ENCODE measurements around the gene P3H4.
"Not testable (repeated sequence)": the region's sequence is repeated elsewhere in the genome, so short reads cannot be mapped to it uniquely, and the experiment has no call there.

The P3H4 gene, protein sequence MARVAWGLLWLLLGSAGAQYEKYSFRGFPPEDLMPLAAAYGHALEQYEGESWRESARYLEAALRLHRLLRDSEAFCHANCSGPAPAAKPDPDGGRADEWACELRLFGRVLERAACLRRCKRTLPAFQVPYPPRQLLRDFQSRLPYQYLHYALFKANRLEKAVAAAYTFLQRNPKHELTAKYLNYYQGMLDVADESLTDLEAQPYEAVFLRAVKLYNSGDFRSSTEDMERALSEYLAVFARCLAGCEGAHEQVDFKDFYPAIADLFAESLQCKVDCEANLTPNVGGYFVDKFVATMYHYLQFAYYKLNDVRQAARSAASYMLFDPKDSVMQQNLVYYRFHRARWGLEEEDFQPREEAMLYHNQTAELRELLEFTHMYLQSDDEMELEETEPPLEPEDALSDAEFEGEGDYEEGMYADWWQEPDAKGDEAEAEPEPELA

DNA sequence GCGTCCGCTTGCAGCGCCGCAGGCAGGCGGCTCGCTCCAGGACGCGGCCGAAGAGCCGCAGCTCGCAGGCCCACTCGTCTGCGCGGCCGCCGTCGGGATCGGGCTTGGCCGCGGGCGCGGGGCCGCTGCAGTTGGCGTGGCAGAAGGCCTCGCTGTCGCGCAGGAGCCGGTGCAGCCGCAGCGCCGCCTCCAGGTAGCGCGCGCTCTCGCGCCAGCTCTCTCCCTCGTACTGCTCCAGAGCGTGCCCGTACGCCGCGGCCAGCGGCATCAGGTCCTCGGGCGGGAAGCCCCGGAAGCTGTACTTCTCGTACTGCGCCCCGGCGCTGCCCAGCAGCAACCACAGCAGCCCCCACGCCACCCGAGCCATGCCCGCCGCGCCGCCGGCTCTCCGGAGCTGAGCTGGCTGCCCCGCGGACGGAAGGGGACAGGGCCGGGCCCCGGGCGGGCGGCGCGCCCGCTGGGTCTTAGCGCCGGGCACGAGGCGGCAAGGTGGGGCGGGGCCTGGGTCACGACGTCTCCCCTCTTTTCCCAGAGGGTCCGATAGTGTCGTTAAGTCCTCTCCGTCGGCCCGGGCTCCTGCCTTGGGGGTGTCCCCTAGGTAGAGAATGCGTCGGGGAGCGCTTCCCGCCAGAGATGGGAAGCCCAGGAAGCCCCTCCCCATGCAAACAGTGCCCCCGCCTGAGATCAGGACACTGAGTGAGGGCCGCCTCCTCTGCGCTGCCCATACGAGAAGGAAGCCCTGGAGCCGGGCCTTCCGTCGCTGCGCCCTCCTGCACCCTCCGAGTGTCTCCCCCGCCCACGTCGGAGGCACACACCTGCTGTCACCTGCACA is at the start of gene P3H4:
TSS of gene P3H4 (minus strand) at position 401 of the 832 bp plus-strand sequence. CDS start at position 367, 34 bp downstream.
- no peaks in the 10 kb centered on the region for H3K9me3 ChIP-seq (ENCODE audit: control insufficient read depth, low read length)
- peak within 1 kb of the TSS; percentile 36 for H3K4me3 ChIP-seq (ENCODE audit: low read length)
- peak within 1 kb of the TSS; percentile 69 for H3K9ac ChIP-seq (ENCODE audit: low read length)
- H3K27me3 ChIP-seq (ENCODE audit: control insufficient read depth, insufficient read depth, low read length) = peaks cover 12% of the 10 kb centered on the region
- no peaks in the 10 kb centered on the region for H3K36me3 ChIP-seq (ENCODE audit: control insufficient read depth, insufficient read depth, low read length)
- H3K4me1 ChIP-seq (ENCODE audit: control insufficient read depth, insufficient read depth, low read length) = peaks cover 45% of the 10 kb centered on the region

DNA sequence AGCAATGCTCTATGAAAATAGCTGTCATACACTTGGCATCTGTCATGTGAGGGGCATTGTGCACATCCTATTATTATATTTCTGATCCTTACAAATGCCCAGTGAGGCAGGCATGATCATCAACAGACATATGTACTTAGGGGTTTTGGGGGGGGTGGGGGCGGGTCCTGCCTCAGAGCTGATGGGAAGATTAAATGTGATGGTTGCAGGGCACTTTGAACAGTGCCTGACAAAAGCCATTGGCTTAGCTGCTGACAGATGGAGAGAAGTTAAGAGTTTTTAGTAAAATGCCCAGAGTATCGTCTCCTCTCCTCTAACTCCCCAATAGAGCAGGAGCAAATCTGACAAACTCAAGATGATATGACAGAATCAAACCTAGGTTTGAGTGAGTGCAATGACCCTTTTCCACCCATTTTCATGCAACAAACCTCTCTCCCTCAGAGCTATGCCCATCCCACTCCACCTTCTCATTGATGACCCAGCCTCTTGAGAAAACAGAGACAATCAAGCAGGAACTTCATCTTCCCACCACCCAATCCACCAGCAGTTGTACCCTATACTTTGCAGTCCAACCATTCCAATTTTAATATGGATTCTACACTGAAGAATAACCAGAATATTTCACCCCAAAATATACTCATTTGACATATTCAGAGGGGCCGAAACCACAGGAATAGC is 48.6 kb upstream of the P3H4 start:
- H3K36me3 ChIP-seq (ENCODE audit: control insufficient read depth, insufficient read depth, low read length) = no peaks in the 10 kb centered on the region
- H3K9me3 ChIP-seq (ENCODE audit: control insufficient read depth, low read length) = no peaks in the 10 kb centered on the region
- no peak overlapping the region for H3K4me3 ChIP-seq (ENCODE audit: low read length)
- peaks cover 15% of the 10 kb centered on the region for H3K4me1 ChIP-seq (ENCODE audit: control insufficient read depth, insufficient read depth, low read length)
- H3K27me3 ChIP-seq (ENCODE audit: control insufficient read depth, insufficient read depth, low read length) = no peaks in the 10 kb centered on the region
- H3K9ac ChIP-seq (ENCODE audit: low read length) = no peak overlapping the region

DNA sequence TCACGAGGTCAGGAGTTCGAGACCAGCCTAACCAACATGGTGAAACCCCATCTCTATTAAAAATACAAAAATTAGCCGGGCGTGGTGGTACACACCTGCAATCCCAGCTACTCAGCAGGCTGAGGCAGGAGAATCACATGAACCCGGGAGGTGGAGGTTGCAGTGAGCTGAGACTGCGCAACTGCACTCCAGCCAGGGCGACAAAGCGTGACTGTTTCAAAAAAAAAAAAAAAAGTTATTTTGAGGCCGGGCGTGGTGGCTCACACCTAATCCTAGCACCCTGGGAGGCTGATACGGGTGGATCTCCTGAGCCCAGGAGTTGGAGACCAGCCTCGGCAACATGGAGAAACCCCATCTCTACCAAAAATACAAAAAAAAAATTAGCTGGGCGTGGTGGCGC is 39.6 kb upstream of the P3H4 start:
- not testable (repeated sequence) for H3K9me3 ChIP-seq (ENCODE audit: control insufficient read depth, low read length); H3K9ac ChIP-seq (ENCODE audit: low read length); H3K4me1 ChIP-seq (ENCODE audit: control insufficient read depth, insufficient read depth, low read length); H3K27me3 ChIP-seq (ENCODE audit: control insufficient read depth, insufficient read depth, low read length); H3K4me3 ChIP-seq (ENCODE audit: low read length); H3K36me3 ChIP-seq (ENCODE audit: control insufficient read depth, insufficient read depth, low read length)

DNA sequence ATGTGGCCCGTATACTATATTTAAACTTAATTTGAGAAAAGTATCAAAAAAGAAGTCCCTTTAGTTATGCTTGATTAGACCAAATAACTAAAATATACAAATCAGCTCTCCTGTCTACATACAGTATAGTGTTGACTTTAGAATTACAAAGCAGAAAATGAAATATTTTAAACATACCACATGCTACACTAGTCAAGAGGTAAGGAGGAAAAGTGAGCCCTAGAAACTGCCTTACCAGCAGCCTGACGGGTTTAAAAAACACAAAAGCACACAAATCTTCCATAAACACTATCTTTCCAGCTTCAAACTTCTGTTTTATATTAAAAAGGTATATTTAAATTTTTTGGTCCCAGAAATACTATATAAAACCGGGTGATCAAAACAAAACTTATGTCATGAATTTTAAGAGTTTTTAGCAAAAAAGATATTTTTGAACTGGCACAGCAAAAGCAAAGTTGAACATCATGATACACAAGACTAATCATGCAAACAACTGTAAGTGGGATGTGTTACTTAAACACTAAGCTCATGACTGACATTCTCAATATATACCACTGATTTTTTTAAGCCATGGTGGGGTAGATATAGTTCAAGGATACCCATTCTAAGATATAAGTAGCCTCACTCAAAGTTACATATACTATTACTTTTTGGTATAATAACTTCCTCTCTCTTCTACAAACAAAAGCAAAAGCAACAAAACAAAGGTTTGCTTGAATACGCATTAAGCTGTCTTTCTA is 37.7 kb upstream of the P3H4 start:
- peaks cover 1% of the 10 kb centered on the region for H3K36me3 ChIP-seq (ENCODE audit: control insufficient read depth, insufficient read depth, low read length)
- H3K27me3 ChIP-seq (ENCODE audit: control insufficient read depth, insufficient read depth, low read length) = no peaks in the 10 kb centered on the region
- H3K4me1 ChIP-seq (ENCODE audit: control insufficient read depth, insufficient read depth, low read length) = no peaks in the 10 kb centered on the region
- H3K9ac ChIP-seq (ENCODE audit: low read length) = no peak overlapping the region
- H3K4me3 ChIP-seq (ENCODE audit: low read length) = no peak overlapping the region
- H3K9me3 ChIP-seq (ENCODE audit: control insufficient read depth, low read length) = no peaks in the 10 kb centered on the region

DNA sequence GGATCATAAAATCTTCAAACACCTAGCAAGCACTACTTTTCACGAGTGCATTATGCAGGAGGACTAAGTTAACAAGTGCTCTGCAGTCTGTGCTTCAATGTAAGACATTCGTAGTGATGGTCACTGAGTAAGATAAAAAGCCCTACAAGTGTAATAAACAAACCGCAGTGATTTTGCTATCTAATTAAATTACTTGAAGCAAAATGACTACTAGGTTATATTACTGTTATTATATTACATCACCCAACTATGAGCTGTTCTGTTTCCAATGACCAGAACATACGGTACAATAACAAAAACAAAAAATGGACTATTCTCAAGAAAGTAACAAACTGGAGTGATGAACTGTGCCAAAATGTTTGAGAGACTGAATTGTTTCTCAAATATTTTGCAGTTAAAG is 37.0 kb upstream of the P3H4 start:
- H3K27me3 ChIP-seq (ENCODE audit: control insufficient read depth, insufficient read depth, low read length) = no peaks in the 10 kb centered on the region
- H3K9me3 ChIP-seq (ENCODE audit: control insufficient read depth, low read length) = no peaks in the 10 kb centered on the region
- no peaks in the 10 kb centered on the region for H3K4me1 ChIP-seq (ENCODE audit: control insufficient read depth, insufficient read depth, low read length)
- H3K36me3 ChIP-seq (ENCODE audit: control insufficient read depth, insufficient read depth, low read length) = no peaks in the 10 kb centered on the region
- H3K4me3 ChIP-seq (ENCODE audit: low read length) = no peak overlapping the region
- H3K9ac ChIP-seq (ENCODE audit: low read length) = no peak overlapping the region

DNA sequence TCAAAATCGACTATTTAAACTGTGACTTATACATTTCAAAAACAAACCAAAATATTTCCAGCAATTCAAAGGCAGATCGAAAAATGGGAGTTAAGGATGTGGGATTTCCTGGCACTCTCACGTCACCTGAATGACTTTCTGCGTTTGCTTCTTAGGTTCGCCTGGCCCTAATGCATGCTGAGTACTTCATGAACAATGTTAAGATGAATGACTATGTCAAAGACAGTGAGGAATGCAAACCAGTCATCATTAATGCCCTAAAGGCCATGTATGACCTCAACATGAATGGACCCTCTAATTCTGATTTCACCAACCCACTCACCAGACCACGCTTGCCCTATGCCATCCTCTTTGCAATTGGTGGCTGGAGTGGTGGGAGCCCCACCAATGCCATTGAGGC is 33.2 kb upstream of the P3H4 start:
- no peak overlapping the region for H3K9ac ChIP-seq (ENCODE audit: low read length)
- H3K36me3 ChIP-seq (ENCODE audit: control insufficient read depth, insufficient read depth, low read length) = no peaks in the 10 kb centered on the region
- no peaks in the 10 kb centered on the region for H3K4me1 ChIP-seq (ENCODE audit: control insufficient read depth, insufficient read depth, low read length)
- H3K9me3 ChIP-seq (ENCODE audit: control insufficient read depth, low read length) = no peaks in the 10 kb centered on the region
- no peaks in the 10 kb centered on the region for H3K27me3 ChIP-seq (ENCODE audit: control insufficient read depth, insufficient read depth, low read length)
- H3K4me3 ChIP-seq (ENCODE audit: low read length) = no peak overlapping the region

DNA sequence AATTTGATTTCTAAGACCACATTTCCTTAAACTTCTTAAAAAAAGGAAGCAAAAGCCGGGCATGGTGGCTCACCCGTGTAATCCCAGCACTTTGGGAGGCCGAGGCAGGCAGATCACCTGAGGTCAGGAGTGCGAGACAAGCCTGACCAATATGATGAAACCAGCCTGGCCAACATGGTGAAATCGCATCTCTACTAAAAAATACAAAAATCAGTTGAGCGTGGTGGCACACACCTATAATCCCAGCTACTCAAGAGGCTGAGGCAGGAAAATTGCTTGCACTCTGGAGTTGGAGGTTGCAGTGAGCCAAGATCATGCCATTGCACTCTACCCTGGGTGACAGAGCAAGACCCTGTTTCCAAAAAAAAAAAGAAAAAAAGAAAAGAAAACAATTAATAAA is 29.0 kb upstream of the P3H4 start:
- H3K4me3 ChIP-seq (ENCODE audit: low read length); H3K36me3 ChIP-seq (ENCODE audit: control insufficient read depth, insufficient read depth, low read length); H3K9me3 ChIP-seq (ENCODE audit: control insufficient read depth, low read length); H3K9ac ChIP-seq (ENCODE audit: low read length); H3K27me3 ChIP-seq (ENCODE audit: control insufficient read depth, insufficient read depth, low read length); H3K4me1 ChIP-seq (ENCODE audit: control insufficient read depth, insufficient read depth, low read length): not testable (repeated sequence)

DNA sequence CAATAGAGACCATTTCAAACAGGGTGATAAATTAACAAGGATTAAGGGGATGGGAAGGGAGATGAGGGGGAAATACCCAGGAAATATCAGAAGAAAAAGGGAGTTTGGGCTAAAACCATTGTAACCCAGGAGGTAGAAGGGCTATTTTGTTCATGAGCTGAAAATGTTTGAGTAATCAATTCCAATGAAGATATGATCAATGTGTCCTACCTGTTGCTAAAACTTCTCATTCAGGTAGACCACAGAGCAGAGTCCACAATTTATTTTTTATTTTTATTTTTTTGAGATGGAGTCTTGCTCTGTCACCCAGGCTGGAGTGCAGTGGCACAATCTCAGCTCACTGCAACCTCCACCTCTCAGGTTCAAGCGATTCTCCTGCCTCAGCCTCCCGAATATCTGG is 27.7 kb upstream of the P3H4 start:
- H3K9me3 ChIP-seq (ENCODE audit: control insufficient read depth, low read length); H3K4me1 ChIP-seq (ENCODE audit: control insufficient read depth, insufficient read depth, low read length); H3K9ac ChIP-seq (ENCODE audit: low read length); H3K4me3 ChIP-seq (ENCODE audit: low read length); H3K27me3 ChIP-seq (ENCODE audit: control insufficient read depth, insufficient read depth, low read length); H3K36me3 ChIP-seq (ENCODE audit: control insufficient read depth, insufficient read depth, low read length): not testable (repeated sequence)

DNA sequence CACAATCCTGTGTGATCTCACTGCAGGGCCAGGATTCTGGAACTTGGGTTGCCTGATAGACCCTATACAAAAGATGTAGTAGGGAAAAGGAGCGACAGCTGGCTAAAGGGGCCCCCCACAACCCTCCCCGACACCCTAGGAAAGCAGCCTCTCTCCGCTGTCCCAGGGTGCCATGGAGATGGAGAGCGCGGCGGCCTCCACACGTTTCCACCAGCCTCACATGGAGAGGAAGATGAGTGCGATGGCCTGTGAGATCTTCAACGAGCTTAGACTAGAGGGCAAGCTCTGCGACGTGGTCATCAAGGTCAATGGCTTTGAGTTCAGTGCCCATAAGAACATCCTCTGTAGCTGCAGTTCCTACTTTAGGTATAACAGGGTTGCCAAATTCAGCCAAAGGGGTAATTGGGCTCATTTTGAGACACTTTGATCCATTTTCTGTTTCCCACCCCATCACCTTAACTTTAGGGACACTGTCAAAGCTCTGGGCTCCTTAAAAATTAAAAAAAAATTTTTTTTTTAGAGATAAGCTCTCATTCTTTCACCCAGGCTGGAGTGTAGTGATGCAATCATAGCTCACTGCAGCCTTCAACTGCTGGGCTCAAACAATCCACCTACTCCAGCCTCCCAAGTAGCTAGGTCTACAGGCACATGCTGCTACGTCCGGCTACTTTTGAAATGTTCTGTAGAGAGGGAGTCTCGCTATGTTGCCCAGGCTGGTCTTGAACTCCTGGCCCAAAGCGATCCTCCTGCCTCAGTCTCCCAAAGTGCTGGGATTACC is 26.2 kb upstream of the P3H4 start, which contains the start of gene KLHL10:
TSS of gene KLHL10 (plus strand) at position 65 of the 778 bp plus-strand sequence. CDS start at position 173, 108 bp downstream.
- Histone ChIP-seq H3K27me3 (ENCODE audit: control insufficient read depth, insufficient read depth, low read length) (no peaks in the 10 kb centered on the region), H3K4me3 (ENCODE audit: low read length) (no peak within 1 kb of the TSS), H3K36me3 (ENCODE audit: control insufficient read depth, insufficient read depth, low read length) (no peaks in the 10 kb centered on the region), H3K9ac (ENCODE audit: low read length) (peak within 1 kb of the TSS; percentile 39), H3K4me1 (ENCODE audit: control insufficient read depth, insufficient read depth, low read length) (peaks cover 5% of the 10 kb centered on the region), H3K9me3 (ENCODE audit: control insufficient read depth, low read length) (no peaks in the 10 kb centered on the region)

DNA sequence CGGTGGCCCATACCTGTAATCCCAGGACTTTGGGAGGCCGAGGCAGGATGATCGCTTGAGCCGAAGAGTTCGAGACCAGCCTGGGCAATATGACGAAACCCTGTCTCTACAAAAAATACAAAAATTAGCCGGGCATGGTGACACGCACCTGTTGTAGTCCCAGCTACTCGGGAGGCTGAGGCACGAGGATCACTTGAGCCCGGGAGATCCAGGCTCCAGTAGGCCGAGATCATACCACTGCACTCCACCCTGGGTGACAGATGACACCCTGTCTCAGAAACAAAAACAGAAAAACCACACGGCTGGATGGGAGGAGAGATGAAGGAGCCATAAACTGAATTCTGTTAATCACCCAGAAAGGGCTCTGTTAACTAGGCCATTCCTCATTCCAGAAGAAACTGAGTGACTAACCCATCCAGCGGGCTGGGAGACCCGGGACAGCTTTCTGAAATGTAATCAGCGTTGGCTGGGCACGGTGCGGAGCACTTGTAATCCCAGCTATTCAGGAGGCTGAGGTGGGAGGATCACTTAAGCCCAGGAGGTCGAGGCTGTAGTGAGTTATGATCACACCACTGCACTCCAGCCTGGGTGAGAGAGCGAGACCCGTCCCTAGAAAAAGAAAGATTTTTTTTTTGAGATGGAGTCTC is 24.9 kb upstream of the P3H4 start:
- Histone ChIP-seq H3K4me3 (ENCODE audit: low read length) (no peak overlapping the region), H3K27me3 (ENCODE audit: control insufficient read depth, insufficient read depth, low read length) (no peaks in the 10 kb centered on the region), H3K9ac (ENCODE audit: low read length) (peak overlapping the region; percentile 39), H3K9me3 (ENCODE audit: control insufficient read depth, low read length) (no peaks in the 10 kb centered on the region), H3K4me1 (ENCODE audit: control insufficient read depth, insufficient read depth, low read length) (peaks cover 5% of the 10 kb centered on the region), H3K36me3 (ENCODE audit: control insufficient read depth, insufficient read depth, low read length) (no peaks in the 10 kb centered on the region)

All from mucosa of stomach (tissue), 1 donor.